Measurements from ENCODE around the gene SIAE.
A peak's percentile ranks its signal among the peaks of the same experiment; 100 is the strongest.
"Not testable (repeated sequence)": the region's sequence is repeated elsewhere in the genome, so short reads cannot be mapped to it uniquely, and the experiment has no call there.

Gene SIAE

DNA sequence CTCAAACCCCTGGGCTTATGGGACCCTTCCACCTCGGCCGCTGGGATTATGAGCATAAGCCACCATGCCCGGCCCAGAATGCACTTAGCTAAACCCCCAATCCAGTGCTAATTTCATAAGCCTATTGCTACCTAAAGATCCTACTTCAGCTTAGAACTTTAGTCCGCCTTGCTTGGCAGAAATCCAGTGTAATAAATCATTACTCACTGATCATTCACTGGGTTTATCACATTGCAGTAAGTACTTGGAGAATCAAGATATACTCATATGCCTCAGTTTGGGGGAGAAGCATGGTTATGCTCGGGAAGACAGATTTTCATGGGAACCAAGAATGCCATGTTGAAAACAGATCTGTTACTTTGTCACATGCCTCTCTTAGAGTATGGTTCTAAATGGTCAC lies 54.7 kb downstream of the SIAE start:
- no peak for DNase-seq

GRCh38 chr11:124612567-124613246 lies 60.8 kb downstream of the SIAE start:
- no peak for DNase-seq

GRCh38 chr11:124612045-124612444 lies 61.5 kb downstream of the SIAE start:
- DNase-seq, result no peak

GRCh38 chr11:124611064-124611463 lies 62.5 kb downstream of the SIAE start, which contains the start of gene PANX3:
TSS of gene PANX3 (plus strand) at chr11:124611428. CDS start at chr11:124611557, 129 bp downstream.
- DNase-seq, result no peak

DNA sequence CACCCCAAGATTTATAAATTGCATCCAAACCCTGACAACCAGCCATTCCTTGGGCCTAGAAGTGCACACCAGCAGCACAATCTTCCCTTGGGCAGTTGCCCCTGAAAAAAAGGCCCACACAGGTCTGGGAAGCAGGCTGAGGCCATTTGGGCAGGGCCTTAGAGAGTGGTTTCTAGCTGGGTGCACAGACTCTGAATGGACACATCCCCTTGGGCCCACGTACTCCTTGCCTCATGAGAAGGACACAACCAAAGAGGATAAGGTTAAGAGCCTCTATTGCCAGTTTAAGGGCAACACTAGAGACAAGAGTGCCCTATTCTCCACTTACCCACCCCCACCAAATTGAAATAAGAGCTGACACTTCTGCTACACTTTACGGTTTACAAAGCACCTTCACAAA lies 63.2 kb downstream of the SIAE start:
- DNase-seq, result no peak

- no peak for DNase-seq
These were observed 65.4 kb downstream of the SIAE start for GRCh38 chr11:124608147-124608546.

DNA sequence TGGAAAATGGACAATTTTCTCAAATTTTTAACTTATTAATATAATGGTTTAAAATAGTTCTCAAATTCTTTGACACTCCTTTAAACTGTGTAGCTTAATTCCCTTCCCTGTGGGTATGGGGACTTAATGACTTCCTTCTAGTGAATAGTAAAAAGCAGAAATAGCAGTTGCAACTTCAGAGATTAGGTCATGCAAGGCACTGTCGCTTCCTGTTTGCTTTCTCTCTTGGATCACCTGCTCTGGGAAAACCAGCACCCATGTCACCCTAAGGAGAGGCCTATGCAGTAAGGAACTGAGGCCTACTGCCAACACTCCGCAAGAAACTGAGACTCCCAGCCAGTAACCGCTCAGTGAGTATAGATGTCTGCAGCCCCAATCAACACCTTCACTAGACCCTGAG lies 67.8 kb downstream of the SIAE start:
- peak in 1 of 2 donors; percentile 15 for DNase-seq

DNA sequence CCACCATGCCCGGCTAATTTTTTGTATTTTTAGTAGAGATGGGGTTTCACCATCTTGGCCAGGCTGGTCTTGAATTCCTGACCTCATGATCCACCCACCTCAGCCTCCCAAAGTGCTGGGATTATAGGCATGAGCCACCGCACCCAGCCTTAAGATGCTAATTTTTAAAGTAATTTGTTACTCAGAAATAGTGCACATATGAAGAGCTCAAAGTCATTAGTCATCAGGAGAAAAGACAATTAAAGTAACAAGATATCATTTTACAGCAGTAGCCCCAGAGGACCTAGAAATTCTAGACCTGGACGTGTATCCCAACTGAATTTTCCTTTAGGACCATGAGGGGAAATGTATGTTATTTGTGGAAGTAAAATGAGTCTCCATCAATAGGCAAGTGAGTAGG lies 70.8 kb downstream of the SIAE start:
- not testable (repeated sequence) for DNase-seq

DNA sequence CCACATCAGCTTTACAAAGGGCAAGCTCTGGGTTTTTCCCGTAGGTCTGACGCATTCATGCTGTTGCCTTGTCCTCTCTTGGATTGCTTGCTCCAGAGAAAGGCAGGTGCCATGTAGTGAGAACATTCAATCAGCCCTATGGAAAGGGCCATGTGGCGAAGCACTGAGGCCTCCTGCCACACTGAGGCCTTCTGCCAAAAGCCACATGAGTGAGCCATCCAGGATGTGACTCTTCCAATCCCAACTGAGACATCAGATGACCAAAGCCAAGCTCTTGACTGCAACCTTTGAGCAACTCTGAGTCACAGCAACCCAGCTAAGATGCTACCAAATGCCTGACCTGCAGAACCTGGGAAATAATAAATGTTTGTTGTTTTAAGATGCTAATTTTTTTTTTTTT lies 71.3 kb downstream of the SIAE start:
- no peak for DNase-seq

GRCh38 chr11:124600621-124601320 lies 72.8 kb downstream of the SIAE start:
- no peak for DNase-seq

- no peak for DNase-seq
These were observed 75.9 kb downstream of the SIAE start for GRCh38 chr11:124597626-124598025.

DNA sequence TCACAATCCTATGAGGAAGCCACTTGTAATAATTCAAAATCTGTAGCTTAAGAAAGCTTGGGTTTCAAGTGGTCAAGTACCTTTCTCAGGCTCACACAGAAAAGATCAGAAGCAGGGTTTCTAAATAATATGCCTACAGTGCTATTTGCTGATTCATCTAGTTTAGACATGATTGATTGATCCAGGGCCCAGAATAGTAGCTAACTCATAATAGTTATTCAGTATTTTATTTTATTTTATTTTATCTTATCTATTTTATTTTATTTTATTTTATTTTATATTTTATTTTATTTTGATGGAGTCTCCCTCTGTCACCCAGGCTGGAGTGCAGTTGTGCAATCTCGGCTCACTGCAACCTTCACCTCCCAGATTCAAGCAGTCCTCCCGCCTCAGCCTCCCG lies 78.2 kb downstream of the SIAE start:
- DNase-seq, result no peak

- no peak for DNase-seq
These were observed 80.9 kb downstream of the SIAE start for GRCh38 chr11:124592627-124593026.

DNA sequence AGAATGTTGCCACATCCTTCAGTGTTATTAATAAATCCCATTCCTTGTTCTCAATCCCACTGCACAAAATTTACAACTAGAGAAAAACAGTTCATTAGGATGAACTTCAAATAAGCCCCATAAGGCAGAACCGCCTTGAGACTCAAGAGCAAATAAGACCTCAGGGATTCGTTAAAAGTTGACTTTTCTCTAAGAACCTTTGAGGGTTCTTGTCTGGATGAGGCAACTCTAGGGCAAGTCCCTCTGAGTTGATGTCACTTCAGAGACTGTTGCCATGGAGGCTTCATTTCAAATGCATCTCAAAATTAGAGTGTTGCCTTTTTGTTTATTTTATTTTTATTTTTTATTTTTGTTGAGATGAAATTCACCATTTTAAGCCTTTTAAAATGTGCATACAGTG lies 82.1 kb downstream of the SIAE start:
- no peak for DNase-seq

- DNase-seq, result peak; percentile 31 to 33
These were observed 87.2 kb downstream of the SIAE start for GRCh38 chr11:124586238-124586860.

- no peak for DNase-seq
These were observed 88.7 kb downstream of the SIAE start for GRCh38 chr11:124584681-124585372.

DNA sequence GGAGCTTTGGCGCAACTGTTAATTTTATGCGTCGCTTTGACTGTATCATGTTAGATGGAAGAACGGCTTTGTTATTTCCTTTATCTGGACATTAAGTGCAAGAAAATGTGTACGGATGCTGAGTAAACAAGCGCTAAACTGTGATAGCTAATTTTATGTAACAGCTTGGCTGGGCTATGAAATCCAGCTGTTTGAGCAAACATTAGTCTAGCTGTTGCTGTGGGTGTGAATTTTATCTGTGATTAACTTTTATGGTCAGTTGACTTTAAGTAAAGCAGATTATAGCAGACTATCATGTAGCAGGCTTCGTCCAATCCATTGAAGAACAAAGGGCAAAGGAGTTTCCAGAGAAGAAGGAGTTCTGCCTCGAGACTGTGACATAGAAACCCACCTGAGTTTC lies 89.8 kb downstream of the SIAE start:
- DNase-seq, result no peak
